GM12864 (cell line): ENCODE results near the gene KIFBP.

ENCODE experiments used
- DNase-seq: peaks from one replicate; pipeline ENCODE4 v3.0.0-alpha.2; 2011; ENCODE audit warnings: low read depth
- H3K4me3 ChIP-seq: 2 replicates; pipeline ENCODE4 v1.5.1; 2011; ENCODE audit warnings: mild to moderate bottlenecking, low read depth, low read length, control low read depth
- TF ChIP-seq, protein P1 (sequence below): IDR thresholded peaks from 2 replicates; pipeline ENCODE4 v1.5.1; 2011; ENCODE audit warnings: low read depth, mild to moderate bottlenecking, moderate library complexity, low read length, control low read depth, inconsistent platforms; ENCODE audit errors: missing control alignments

The KIFBP gene

DNA sequence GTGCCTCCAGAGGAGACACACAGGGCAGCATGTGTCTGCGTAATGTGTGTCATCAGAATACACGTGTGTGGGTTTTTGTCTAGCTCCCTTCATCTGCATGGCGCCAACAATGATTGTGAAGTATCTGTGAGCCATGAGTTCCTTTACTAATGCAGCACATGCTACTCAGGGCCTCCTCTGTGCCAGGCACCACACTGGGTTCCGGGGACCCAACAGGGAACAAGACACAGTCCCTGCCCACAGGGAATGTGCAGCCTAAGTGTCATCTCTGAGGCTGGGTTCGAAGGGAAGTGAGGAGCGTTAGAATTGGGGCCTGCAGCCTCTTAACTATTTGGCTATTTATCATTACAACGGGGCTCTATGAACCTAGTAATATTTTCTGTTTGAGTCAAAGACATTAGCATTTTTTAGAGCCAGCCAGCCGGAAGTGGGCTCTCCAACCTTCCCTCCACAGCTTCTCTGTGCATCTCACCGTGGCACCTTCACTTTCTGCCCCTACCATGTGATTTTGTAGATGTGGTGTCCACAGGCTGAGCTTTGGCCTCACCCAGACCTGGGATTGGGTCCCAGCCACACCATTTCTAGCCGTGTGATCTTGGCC lies 55.4 kb downstream of the KIFBP start:
- DNase-seq: no peak
- H3K4me3 ChIP-seq: peak overlapping the region; percentile 14; the same call in 1 of the 2 replicates
- TF ChIP-seq, protein P1, sequence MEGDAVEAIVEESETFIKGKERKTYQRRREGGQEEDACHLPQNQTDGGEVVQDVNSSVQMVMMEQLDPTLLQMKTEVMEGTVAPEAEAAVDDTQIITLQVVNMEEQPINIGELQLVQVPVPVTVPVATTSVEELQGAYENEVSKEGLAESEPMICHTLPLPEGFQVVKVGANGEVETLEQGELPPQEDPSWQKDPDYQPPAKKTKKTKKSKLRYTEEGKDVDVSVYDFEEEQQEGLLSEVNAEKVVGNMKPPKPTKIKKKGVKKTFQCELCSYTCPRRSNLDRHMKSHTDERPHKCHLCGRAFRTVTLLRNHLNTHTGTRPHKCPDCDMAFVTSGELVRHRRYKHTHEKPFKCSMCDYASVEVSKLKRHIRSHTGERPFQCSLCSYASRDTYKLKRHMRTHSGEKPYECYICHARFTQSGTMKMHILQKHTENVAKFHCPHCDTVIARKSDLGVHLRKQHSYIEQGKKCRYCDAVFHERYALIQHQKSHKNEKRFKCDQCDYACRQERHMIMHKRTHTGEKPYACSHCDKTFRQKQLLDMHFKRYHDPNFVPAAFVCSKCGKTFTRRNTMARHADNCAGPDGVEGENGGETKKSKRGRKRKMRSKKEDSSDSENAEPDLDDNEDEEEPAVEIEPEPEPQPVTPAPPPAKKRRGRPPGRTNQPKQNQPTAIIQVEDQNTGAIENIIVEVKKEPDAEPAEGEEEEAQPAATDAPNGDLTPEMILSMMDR: no peak

DNA sequence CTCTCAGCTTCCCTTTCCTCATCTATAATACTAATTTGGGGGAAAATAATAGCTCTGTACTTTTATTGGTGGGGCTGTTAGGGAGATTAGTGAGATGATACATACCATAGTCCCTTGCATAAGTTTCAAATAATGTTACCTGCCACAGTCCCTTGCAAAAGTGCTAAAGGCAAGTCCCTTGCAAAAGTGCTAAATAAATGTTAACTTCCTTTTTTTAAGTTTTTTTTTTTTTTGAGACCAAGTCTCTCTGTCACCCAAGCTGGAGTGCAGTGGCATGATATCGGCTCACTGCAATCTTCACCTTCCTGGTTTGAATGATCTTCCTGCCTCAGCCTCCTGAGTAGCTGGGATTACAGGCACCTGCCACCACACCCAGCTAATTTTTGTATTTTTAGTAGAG lies 55.9 kb downstream of the KIFBP start:
- no peak for DNase-seq
- peak overlapping the region; percentile 14; the same call in 1 of the 2 replicates for H3K4me3 ChIP-seq
- TF ChIP-seq, protein P1: no peak

DNA sequence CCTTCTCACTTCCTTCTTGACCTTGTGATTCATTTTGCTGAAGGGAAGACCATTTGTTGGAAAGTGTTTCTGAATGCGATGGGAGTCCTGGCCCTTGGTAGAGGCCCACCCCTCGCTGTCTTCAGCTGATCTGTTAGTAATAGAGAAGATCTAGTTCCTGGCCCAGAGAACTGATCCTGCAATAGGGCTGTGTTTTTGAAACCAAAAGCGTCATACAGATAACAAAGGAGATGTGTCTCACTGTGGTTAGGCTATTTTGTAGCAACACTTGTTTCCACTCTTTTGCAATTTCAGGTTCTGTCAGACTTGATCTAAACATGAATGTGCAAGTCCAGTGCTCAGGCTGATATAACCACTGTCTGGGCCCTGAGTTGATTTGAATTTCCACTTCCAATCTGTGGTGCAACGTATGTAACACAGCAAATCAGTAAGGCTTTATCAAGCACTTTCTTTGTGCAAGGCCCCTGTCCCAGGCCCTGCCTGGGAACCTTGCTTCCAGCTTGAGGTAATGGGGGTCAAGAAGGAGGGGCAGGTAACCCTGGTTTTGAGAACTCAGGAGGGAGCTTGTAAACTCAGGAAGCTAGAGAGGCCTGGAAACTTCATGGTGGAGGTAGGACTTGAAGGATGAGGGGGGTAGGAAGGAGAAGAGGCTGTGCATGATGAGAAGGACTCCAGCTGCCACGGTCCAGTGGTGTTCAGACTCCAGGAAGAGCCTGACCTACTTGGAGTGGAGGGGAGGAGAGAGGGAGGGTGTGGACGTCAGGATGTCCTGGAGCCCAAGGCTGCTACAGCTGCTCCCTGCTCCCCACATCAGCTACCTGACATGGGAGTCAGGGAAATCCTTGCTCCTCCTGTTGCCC lies 57.1 kb downstream of the KIFBP start:
- peak overlapping the region; percentile 22; the same call in 1 of the 2 replicates for H3K4me3 ChIP-seq
- TF ChIP-seq, protein P1: no peak
- peak; percentile 83 for DNase-seq

DNA sequence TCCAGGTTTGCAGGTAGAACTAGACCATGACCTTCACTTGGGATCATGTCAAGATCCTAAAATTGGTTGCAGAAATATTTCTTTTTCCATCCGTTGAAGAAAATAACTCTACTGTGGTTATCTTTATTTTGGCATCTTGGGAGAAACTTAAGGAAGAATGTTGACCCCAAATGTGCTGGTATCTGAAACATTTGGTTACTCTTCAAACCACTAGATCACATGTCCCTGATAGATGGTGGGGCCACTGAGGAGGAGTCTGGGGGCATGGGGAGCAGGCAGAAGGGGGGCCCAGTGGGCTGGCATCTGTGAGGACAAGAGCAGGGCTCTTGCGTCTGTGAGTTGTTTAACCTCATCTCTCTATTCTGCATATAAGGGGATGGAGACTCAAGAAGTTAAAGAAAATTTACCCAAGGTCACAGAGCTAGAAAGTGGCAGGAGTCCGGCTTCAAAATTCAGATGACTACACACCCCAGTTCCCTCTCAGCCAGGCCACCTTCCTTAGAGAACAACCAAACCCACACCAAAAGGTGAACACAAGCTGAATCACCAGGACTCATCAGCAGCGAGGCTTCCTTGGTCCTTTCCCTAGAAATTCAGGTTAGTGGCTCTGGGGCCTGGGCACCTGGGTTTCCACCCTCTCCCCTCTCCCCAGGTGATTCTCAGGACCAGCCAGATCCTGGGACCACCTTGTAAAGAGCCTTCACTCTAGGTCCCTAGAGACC lies 58.7 kb downstream of the KIFBP start:
- no peak overlapping the region for H3K4me3 ChIP-seq
- no peak for DNase-seq
- TF ChIP-seq, protein P1: no peak

DNA sequence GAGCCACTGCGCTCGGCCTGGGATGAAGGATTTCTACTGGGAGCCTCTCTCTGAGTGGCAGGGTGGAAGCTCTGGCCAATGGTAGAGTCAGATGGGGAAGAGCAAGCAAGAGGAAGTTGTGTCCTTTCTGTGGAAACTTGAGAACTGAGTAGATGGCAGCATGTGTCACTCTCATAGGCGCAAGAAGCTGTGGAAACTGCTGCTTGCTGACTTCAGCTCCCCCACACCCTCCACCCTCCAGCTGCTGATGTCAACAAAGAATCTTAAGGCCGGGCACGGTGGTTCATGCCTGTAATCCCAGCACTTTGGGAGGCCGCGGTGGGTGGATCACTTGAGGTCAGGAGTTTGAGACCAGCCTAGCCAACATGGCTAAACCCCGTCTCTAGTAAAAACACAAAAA lies 59.5 kb downstream of the KIFBP start:
- DNase-seq: no peak
- TF ChIP-seq, protein P1: no peak
- H3K4me3 ChIP-seq: no peak overlapping the region

DNA sequence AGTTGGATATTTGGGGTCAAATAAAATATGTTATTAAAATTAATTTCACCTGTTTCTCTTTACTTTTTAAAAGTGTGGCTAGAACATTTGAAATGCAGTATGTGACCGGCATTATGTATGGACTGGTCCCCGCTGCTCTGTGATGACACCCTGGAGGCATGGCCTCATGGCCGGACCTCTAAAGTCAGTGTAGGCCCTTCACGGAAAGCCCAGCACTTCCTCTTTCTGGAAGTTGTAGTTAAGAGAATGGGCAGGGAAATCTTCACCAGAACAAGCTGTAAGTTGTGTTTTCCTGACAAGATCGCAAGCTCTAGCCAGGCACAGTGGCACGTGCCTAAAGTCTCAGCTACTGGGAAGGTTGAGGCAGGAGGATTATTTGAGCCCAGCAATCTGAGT lies 61.0 kb downstream of the KIFBP start:
- H3K4me3 ChIP-seq: no peak overlapping the region
- TF ChIP-seq, protein P1: no peak
- no peak for DNase-seq
